Kasumi-1 (cell line): ENCODE results near the gene LRRK2.
"Not testable (repeated sequence)": the region's sequence is repeated elsewhere in the genome, so short reads cannot be mapped to it uniquely, and the experiment has no call there.

Experiments
- DNase-seq, 2 experiments: peaks; one replicate each; lab custom pipeline; 2025; lab: John Stamatoyannopoulos, UW

Gene LRRK2

DNA sequence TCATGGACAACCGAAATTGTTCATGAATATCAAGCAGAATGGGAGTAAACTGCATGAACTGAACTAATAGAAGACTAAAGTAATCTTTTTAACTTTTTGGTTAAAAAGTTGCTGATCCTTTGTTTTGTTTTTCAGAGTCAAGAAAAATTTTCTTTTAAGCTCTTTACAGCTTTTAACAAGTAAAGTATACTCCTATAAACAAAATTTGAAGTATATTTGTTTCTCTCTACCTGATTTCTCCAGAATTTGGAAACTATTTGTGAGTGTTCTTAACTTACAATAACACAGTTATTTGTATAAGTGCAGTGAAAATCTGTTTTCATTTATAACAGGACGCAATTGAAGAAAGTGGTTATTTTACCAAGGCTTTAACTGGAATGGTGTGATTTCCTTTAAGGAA lies 12.2 kb upstream of the LRRK2 start:
- DNase-seq: no peak

DNA sequence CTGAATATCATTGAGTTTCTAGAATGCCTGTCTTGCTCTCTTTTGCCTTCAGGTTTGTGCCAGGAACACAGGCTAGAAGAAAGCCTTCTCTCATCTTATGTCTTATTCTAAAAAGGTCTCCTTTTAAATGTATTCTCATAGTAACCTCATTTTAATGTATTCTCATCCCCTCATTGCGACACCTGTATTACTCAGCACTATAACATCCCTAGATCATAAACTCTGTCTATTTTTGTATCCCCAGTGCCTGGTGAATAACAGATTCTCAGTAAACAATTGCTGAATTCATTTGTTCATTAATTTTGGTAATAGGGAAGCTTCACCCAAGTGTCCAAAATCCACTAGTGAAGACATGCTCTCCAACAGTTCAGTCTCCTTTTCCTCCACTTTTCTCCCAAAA lies 8.8 kb upstream of the LRRK2 start:
- DNase-seq: no peak

DNA sequence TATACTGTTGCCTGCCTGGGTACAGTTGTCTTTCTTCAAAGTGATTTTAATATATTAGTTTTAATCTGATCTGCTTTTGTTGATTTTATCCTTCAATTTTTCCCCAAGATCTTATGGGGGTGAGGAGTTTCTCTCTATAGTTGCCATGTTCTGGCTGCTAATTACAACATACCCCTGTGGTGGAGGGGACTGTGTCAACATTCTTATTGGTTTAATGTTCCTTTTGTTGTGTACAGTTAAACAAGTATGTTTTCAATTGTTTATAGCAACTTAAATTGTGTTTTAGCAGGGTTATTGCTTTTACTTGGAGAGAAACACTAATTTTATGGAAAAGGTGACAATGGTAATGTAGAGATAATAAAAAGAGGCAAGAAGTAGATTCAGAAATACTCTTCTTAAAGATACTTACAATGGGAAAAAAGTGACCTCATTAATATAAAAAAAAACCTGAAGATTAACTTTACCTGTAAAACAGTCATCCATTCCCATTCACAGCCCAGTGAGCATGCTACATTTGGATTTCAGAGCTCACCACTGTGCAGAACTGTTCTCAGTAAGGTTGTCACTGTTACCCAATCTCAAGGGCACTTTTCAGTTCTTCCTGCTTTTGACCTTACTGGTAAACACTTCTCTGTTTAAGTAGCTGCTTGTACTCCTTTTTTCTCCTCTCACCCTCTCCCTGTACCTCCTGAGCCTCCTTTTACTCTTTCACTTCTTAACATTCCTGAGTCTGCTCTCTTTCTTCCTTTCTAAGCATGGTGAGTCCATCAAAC lies 8.1 kb upstream of the LRRK2 start:
- DNase-seq: no peak

DNA sequence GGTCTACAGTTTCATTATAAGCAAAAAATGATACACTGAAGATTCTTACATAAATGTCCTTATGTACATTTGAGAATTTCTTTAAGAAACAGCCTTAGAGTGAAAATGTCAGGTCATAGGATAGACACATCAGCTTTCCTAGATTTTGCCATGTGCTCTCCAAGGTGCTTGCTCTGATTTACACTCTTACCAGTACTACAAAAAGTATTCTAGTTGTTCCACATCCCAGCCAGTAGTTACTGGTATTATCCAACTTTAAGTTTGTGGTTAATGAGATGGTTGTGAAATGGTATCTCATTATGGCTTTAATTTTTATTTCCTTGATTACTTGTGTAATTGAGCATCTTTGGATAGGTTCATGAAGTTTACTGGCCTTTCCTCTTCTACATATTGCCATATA lies 5.0 kb upstream of the LRRK2 start:
- no peak for DNase-seq

DNA sequence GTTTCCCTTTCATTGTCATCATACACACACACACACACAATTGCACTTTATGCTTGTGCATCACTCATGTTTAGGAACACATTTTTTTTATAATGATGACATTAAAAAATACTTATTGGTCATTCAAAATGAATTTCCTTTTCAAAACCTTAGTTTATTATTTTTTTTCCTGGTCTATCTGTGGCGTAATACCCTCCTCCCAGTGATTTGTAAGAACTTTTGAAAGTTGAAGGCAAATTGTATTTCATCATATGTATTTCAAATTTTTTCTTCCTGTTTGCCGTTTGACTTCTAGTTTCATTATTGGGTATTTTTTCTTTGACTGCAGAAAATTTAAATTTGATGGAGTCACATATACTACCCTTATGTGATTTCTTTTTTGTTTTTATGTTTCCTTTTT lies 2.5 kb upstream of the LRRK2 start:
- no peak for DNase-seq

DNA sequence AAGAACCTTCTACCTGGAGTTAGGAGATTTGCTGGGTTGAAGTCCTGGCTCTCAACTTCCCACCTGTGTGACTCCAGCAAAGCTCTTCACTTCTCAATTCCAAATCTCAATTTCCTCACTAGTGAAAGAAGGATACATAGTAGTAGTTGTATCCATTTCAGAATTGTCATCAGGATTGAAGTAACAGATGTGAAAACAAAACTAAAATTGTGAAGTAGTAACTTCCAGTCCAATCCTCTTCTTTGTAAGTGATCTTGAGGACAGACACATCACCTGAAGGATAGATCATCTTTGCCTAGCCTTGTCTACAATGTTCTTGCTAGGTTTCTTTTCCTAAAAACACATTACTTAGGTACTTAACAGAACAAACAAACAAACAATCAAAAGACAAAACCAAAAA lies 1.2 kb upstream of the LRRK2 start:
- DNase-seq: no peak

DNA sequence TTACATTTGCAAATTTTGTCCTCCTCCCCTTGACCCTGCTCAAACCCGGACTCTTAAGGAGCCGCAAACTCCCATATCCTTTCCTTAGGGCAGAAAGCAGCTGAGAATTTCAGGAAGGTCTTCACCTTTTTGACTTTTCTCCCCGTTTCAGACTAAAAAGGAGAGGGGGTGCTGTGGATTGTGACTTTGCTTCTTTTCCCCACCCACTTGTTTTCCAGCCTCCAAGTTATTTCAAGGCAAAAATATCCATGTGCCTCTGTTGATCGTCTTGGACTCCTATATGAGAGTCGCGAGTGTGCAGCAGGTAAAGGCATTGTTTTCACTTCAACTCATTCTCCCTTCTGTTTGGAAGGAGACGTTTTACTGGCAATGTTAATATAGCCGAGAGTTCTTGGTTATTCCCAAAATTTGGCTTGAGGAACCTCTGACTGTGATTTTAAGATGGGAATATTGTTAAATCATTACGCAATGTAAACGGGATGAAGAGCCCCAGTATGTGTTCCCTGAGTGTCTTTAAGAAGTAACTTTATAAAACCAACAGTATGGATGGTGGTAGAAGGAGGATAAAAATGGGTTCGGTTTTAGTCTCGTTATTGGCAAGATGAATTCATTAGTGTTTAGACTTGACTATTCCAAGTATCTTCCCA lies 663 bp downstream of the LRRK2 start:
- DNase-seq: no peak

DNA sequence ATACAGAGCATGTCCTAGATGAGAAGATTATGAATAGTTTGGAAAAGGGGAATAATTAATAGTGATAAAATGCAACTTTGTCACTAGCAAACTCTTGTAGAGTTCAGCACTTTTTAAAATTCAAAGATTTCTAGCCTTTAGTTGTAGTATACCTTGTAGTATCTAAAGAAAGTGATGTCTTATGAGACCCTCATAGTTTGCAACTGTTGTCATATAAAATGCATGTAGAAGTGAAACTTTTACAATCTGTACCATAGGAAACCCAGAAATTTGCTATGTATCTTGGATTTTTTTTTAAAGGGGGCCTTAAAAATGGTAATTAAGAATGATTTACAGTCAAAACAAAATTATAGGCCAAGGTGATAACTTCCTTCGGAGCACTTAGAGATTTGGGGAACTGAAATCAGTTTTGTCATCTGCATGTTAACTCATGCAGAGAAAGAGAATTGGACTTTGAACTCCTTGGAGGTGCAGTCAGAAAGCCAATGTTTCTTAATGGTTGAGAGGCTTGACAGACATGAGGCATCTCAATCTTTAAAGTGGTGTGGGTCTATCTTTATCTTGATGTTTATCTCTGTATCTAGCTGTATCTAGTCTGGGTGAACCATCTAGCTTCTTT lies 1.3 kb downstream of the LRRK2 start:
- DNase-seq: no peak

DNA sequence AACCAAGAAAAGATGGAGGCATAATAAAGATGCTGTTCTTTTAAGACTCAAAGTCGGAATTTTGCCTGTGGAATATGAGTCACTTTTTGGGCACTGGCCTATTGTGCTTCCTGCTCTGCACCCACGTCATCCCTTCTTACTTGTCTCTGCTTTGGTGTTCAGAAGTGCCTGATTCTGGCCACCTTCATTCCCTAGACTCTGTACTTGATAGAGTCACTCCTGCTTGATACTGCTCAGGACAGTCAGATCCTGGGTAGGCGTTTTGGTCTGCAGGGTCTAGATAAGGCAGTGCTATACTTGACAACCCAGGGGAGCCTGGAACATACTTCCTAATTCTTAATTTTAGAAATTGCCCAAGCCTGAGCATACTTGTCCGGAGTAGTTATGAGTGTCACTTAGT lies 1.9 kb downstream of the LRRK2 start:
- no peak for DNase-seq

DNA sequence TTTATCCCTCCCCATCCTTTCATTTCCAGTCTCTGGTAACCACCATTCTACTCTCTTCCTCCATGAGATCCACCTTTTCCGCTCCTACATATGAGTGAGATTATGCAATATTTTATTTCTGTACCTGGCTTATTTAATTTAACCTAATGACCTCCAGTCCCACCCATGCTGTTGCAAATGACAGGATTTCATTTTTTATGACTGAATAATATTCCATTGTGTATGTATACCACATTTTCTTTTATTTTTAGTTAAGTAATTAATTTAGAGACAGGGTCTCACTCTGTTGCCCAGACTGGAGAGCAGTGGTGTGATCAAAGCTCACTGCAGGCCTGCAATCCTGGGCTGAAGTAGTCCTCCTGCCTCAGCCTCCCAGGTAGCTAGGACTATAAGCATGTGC lies 2.6 kb downstream of the LRRK2 start:
- no peak for DNase-seq

DNA sequence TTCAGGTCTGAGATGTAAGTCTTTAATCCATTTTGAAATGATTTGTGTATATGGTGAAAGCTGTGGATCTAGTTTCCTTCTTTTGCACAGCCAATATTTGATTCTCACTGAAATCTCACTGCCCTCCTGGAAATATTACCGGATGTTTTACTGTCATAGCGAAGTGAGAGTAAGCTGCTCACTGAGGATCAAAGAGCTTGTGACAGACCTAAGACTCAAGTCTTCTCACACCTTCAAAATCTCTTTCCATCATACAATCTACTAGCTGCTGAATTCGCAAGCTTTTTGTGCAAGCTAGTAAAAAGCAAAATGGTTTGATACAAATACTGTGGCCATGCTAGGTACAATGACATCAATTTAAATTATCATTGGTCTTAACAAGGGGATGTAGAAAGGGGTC lies 3.9 kb downstream of the LRRK2 start:
- no peak for DNase-seq

DNA sequence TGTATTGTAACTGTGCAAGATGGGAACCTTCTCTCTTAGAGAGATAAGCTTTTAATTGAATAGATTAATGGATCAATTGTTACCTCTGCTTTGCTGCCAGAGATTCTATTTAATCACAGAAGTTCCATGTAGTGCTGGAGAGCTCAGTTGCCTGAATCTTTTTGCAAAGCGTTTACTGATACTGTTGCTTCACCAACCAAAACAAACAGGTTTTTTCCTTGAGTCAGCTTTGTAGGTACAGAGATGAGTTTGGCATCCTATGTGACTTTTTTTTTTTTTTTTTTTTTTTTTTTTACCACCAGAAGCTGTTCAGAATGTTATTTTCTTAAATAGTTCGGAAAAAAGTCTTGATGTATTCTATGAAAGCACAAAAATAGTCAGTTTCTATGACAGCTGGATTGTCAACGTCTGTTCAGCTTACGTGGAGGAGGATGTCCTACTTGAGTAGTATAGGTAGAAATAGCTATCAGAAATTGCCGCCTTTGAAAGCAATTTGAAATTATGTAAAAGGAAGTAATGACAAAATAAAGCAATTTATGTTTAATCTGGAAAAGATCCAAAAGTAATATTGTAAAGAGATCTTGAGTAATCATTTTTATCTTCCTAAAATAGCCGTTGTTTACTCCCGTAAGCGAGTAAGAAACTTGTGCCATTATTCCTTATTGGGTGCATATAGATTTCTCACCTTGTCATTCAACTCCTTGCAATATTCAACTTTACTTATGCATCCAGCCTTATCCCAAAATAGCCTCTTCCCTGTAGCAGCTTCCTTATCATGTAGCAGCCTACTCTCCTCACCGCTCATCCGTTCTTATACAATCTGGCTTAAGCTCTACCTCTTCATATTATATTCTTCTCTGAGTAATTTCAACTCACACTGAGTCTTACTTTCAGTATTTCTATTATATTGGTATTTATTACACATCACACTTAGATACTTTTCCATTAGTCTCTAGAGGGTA lies 5.2 kb downstream of the LRRK2 start:
- DNase-seq: no peak

DNA sequence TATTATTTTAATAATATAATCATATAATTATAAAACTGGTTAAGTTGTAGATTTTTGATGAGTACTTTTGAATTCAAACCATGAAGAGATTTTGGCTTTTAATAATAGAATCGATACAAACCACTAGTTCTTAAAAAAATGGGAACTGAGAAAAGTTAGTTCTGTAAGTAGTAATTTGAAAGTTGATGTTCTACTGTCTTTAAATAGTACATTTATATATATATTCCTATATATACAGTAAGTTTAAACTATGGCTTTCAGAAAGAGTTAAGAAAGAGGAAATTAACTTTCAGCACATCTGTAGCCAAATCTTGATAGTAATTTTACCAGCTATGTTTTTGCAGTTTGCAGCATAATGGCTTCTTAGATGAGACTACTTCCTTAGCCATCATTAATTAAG lies 7.8 kb downstream of the LRRK2 start:
- no peak for DNase-seq

DNA sequence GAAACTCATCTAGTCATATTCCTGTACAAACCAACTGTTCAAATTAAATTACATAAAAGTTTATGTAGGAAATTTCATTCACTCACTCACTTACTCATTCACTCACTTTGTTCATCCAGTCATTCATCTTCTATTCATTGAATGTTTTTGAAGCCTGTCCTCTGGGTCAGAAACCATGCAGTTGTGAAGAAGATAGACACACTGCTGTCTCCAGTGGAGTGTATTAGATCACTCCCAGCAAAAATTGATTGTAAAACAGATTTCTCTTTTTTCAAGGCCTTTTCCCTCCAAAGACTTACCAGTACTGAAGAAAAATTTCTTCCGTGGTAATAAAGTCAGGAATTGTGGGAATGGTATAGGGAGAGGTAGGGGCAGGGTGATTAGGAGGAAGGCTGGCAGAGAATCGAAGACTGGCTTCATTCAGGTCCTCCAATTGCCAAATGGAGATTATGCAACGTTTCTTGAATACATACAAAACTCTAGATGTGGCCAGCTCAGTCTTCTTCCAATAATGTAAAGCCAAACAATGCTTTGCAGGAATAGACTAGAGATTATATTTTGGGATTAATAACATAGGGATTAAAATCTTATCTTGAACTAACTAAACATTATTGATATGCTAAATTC lies 9.1 kb downstream of the LRRK2 start:
- DNase-seq: no peak

DNA sequence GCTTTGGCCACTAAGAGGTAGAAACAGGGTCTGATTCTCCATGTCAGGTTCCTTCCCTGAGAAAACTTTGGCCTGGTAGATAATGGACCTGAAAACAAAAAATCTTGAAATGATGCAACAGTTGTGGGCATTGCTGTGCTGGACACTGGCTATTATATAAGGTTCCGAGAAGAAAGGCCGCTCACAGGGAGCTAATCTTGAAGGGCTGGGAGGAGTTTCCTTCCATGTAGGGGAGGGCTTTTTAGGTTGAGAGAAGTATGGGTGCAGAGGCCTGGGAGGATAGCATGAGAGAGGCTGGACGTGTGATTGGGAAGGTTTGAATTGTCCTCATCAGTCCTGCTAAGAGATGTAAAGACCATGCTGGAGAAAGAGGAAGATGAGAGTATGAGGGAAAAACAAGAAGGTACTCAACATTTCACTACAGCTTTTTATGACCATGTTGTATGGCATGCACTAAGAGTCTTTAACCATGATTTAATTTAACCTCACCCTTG lies 11.6 kb downstream of the LRRK2 start:
- DNase-seq: no peak

DNA sequence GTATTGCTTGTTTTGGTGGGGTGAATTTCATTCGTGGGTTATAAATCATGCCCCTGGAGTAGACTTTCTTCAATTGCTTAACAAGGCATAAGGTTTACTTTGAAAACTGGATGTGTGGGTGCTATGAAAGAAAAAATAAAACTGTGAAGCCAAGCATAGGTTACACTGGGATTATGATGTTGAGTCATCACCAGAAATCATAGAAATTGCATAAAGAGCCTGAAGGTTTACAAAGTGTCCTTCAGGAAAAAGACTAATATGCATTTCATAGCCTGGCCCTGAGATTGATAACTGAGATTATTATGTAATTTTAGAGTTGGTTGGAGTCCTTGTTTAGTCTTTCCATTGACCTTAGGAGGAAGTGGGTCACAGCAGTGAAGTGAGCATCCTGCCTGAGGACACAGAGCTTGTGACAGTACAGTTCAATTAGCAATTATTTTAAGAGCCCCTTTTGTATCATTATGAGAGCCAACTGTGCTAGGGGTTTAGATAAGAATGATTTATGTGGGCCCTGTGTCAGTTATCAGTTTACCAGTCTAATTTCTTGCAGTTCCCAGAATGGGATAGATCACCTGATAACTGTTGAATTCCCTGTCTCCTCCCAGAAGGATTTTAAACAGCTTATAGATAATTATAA lies 13.6 kb downstream of the LRRK2 start:
- DNase-seq: no peak

DNA sequence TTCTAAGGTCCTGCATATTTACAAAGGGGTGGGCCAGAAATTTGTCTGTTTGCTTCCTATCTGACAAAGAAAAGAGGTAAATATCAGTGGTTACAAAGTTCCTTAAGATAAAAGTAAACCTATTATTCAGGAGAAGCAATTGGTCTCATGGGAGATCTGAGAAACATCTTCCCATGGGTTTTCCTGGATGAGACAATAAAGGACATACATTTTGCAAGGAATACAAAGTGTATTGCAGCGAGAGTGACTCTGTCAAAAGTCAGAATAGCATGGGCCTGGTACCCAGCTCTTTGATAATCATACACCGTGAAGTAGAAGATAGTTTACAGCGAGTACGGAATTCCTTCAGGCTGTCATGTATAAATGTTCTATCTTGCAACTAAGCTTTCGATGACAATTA lies 14.2 kb downstream of the LRRK2 start:
- DNase-seq: no peak

DNA sequence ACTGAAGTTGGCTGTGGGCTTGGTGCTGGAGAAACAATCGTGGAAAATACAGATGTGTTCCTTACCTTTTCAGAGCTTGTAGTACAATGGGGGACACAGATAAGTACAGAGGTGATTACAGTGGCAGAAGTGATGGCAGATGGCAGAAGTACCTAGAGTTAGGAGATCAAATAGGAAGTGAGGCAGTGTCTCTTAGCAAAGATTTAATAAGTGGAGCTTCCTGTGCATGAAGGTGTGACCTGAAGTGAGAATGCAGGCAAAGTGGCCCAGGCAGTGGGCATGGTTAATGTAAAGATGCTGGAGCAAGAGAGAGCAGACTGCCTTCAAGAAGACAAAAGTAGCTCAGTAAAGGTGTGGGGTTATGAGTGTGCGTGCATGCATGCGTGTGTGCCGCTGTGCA lies 16.0 kb downstream of the LRRK2 start:
- DNase-seq: no peak

DNA sequence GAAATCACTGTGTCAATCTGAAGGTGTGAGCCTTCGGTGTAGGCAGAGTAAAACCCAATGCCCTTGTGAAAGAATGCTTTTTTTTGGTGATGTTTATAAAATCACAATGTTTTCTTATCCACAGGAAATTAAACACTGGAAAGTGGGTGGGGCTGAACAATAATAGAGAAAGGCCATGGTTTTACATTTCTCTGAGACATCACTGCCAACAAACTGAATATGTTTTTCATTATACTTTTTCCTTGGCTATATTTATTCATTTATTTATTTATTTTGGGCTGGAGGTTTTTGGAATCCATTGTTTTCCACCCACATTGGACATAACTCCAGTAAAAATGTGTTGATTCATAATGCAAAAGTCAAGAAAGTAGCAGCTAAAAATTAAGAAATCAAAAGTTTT lies 16.9 kb downstream of the LRRK2 start:
- DNase-seq: no peak

DNA sequence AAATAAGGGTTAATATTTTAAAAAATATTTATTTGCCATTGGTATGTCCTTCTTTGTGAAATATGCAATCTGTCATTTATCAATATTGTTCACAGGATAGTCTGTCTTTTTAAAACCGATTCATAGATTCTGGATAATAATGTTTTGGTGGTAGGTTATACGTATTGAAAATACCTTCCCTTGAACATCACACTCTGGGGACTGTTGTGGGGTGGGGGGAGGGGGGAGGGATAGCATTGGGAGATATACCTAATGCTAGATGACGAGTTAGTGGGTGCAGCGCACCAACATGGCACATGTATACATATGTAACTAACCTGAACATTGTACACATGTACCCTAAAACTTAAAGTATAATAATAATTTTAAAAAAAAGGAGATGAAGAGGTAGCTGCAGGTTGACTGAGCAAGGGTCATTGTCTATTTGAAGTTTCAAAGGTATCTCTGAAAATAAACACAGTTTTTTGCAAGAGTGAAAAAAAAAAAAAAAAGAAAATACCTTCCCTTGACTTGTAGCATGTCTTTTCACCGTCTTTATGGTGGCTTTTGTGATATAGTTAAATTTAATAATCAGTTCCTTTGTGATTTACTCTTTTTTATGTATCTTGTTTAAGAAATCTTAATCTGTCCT lies 19.8 kb downstream of the LRRK2 start:
- DNase-seq: not testable (repeated sequence)

DNA sequence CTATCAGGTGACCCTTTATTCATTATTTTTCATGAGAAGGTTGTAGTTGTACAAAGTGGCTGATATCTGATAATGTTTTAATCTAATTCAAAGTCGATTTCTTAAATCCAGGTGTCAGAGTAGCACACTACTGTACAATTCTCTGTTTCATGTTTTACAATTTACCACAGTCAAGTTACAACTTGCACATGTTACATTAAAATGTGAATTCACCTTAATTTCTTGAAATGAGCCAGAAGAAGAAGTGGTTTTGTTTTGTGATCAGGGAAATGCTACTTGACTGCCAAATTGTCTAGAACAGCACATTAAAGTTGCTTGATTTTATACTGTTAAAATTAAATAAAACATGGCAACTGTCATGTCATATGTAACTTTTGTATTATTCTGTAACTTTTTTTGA lies 23.2 kb downstream of the LRRK2 start:
- DNase-seq: no peak
